GM18508 (cell line): Measurements from ENCODE around the gene ADGRL3.
"Not testable (repeated sequence)": the region's sequence is repeated elsewhere in the genome, so short reads cannot be mapped to it uniquely, and the experiment has no call there.

Experiments
- ATAC-seq: cut with Tn5 transposase; IDR thresholded peaks from one replicate; pipeline ENCODE4 v1.9.1; 2021; ENCODE audit warnings: moderate number of reproducible peaks; ENCODE audit not compliant: insufficient read depth, unreplicated experiment

Gene ADGRL3

GRCh38 chr4:61204353-61205060 lies 4.4 kb downstream of the ADGRL3 start:
- no peak for ATAC-seq

- no peak for ATAC-seq
Observed at GRCh38 chr4:61205066-61205465, 4.9 kb downstream of the ADGRL3 start.

DNA sequence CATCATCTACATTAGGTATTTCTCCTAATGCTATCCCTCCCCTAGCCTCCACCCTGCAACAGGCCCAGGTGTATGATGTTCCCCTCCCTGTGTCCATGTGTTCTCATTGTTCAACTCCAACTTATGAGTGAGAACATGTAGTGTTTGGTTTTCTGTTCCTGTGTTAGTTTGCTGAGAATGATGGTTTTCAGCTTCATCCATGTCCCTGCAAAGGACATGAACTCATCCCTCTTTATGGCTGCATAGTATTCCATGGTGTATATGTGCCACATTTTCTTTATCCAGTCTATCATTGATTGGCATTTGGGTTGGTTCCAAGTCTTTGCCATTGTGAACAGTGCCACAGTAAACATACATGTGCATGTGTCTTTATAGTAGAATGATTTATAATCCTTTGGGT lies 7.0 kb downstream of the ADGRL3 start:
- not testable (repeated sequence) for ATAC-seq

DNA sequence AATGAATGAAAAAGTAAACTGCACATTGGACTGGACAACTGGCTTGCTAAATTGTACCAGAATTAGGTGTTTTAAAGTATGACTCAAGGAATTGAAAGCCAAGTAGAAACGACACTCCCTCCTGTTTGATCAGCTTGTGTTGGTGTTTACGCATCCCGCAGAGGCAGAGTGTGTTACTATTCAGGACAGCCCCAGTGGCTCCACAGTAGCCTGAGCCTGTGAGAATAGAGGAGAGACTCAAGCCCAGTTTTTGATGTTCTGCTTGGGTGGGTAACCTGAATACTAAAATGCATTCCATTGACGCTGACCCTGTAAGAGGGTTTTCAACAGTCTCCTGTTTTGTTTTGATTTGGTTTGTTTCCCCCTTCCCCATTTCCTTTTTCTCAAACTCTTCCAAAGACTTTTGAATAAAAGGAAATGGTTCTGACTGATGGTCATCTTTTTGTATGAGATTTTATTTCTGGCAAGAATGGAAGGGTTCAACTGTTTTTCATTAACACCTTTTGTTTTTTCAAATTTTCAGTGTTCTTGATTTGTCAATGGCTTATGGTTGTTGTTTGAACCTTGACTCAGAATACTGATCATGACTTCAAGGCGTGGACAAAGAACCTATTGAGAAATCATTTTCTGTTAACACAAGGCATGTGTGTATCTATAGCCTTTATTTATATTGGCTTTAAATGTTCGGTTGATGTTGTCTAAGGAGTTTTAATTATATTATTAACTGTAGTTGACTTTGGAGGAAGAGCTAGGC lies 10.2 kb downstream of the ADGRL3 start:
- ATAC-seq: no peak

DNA sequence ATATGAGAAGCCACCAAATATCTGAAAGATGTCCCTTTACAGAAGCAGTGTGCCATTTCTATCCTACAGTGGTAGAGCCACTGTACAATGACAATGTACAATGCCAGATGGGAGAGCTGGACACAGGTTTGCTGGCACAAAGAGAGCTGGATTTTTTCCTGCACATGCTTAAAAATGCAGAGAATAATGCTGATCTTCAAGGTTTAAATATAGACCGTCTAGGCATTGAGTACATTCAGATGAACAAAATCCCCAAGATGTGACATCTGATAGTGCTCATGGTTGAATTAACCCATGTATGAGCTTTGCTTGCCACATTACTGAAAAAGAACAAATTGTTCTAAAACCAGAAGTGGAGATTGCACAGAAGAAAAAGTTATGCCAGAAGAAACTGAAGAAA lies 11.7 kb downstream of the ADGRL3 start:
- ATAC-seq: no peak

DNA sequence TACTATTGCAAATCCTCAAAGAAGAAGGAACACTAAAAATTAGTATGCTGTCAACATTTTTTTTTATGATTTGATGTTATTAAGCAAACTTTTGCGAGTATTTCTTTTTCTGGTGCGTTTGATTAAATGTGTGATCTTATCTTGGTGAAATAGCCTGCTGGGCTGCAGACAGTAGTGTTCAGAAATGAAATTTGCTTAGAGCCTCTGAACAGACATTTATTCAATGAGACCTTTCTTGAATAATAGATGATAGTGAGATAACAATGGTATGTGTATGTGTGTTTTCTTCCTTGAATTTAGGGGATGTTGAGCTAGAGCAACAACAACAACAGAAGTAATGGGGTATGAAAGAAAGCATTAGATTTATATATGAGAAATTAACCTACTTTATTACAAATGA lies 12.7 kb downstream of the ADGRL3 start:
- no peak for ATAC-seq

DNA sequence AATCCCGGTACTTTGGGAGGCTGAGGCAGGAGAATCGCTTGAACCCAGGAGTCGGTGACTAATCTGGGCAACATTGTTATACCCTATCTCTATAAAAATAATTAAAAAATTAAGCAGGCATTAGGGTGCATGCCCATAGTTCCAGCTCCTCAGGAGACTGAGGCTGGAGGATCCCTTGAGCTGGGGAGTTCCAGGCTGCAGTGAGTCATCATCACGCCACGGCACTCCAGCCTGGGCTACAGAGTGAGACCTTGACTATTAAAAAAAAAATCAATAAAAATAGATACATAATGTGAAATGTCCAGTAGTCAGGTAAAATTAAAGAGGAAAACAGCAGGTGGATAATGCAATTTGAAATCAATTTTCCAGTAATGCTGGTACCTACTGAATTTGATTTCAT lies 14.6 kb downstream of the ADGRL3 start:
- no peak for ATAC-seq

- no peak for ATAC-seq
Observed at GRCh38 chr4:61217222-61217621, 17.1 kb downstream of the ADGRL3 start.

DNA sequence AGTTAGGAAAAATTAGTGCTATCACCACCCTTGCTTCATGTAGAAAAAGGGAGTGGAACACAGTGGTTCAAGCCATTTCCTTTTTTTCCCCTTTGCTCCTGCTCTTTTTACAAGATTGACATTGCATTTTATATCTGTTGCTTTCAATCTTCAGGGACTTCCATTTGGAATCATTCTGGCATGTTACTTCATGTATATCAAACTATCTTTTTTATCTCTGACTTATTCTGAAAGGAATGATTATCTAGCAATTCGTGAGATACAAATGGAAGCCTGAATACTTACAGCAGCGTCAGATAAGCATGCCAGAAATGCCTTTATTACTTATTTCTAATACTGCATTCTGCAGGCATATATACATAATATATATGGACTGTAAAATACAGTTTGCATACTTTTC lies 20.4 kb downstream of the ADGRL3 start:
- ATAC-seq: no peak

GRCh38 chr4:61223385-61223784 lies 23.3 kb downstream of the ADGRL3 start:
- ATAC-seq: no peak

DNA sequence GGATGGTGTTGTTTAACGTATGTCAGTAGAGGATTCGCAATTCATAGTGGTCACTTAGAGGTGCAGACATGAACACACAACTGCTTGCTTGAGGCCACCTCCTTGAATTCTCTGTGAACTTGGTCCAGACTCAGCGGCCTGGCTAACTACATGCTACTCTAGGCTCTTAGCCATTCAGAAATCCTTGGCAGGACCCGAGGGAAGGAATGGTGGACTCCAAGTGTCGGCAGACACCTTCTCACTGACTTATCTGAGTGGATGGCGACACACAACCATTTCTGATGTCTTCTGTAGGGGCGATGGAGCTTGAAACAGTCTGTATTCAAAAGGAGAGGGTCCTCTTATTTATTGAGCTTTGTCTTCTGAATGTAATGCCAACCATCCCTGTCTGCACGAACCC lies 24.4 kb downstream of the ADGRL3 start:
- ATAC-seq: no peak

DNA sequence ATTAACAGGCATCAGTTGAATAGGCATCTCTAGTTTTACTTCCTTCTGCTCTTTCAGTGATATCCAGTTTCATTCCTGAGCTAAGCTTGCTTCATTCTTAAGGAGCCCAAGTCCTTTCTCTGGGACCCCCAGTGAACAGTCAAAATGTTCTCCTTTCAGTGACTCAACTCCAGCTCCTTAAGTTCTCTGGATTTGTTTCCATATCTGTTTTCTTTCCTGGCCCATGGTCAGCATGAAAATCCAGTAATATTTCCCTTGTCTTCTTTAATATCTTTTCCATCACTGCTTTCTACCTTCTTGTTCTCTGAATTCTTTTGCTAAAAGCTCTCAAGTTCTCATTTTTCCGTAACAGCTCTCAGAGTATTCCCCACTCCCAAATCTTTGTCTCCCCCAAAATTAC lies 25.5 kb downstream of the ADGRL3 start:
- no peak for ATAC-seq

DNA sequence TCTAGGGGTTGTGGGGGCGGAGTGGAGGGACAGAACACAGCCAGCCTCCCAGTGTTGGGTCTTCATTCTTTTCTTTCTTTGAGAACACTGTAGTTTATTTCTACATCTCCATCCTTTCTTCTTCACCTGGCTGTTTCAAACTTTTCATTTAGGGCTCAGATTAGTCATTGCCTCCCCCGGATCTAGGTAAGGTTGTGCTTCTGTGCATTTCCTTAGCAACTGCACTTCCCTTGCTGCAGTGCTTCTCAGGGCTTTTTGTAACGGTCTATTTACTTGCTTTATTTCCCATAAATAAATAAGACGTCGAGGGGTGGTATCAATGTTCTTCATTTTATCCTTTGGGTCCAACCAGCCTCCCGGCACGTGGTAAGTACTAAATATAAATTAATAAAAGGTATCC lies 31.3 kb downstream of the ADGRL3 start:
- no peak for ATAC-seq

- no peak for ATAC-seq
Observed at GRCh38 chr4:61239250-61239649, 39.1 kb downstream of the ADGRL3 start.

GRCh38 chr4:61243962-61244361 lies 43.8 kb downstream of the ADGRL3 start:
- ATAC-seq: no peak

DNA sequence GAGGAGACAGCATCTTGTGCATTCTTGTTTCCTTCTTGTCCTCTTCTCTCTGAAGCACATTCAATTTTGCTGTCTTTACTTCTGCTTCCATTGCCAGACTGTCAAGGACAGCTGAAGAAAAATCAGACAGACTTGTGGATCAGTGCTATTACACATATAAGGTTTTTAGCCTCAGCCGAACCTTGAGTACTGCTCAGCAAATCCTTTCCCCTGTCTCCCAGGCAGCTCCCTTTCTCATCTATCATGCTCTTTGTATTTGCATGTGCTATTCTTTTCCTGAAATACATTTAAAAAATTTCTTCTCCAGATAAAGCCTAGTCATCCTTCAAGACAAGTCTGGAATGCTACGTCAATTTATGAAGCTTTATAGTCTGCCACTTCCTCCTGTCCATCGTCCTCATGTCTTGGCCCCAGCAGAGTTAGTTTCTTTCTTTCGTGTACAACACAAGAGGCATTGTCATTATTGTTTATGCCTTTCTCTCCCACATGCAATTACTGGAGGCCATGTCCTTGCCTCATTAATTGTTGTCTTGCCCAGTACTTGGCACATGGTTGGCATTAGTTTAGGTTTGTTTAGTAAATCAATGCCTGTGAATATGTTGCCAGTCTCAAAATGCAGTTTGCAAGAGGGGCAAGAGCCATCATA lies 45.1 kb downstream of the ADGRL3 start:
- no peak for ATAC-seq

DNA sequence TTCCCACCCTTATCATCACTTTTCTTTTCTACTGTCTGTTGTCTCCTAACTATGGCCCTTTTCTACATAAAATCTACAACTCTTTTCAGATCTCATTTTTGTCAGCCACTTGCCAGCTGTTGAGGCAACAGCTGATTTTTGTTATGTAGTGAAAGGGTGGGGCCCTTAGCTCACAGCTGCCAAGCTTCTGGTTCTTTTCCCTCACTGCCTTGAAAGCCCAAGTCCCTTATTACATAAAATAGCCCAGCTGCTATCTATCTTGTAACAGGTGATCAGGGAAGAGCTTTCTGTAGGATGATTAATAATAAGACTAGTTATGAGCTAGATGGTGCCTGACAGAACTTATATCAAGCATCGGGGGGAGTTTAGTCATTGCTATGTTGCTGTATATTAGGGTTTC lies 45.9 kb downstream of the ADGRL3 start:
- no peak for ATAC-seq

DNA sequence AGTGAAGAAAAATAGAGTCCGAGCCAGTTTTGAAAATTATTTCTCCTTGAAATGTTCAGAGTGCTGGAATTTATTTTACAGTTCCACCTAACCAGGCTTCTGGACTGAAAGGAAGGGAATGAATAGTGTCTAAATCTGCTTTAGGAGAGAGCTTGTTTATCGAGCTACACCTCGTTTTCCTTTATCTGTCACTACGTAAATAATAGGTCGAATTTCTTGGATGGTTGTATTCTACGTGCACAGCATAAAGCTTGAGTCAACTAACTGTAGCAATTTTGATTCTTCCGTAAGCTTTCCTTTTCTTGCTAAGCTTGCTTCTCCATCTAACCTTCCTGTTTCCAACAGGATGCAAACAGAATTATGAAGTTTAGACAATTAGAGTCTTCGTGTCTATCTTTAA lies 48.6 kb downstream of the ADGRL3 start:
- no peak for ATAC-seq

DNA sequence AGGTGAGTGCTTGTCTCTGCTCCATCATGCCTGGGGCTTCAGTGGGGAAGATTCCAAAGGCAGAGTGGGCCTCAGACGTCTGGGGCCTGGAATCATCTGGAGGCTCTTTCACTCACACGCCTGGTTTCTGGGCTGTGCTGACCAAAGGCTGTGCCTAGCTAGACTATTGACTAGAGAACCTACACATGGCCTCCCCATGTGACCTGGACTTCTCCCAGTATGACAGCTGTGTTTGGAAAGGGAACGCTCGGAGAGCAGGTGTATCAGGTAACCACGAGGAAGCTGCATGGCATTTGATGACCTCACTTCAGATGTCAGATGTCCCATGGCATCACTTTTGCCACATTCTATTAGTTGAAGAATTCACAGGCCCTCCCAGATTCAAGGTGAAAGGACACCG lies 51.0 kb downstream of the ADGRL3 start:
- no peak for ATAC-seq

GRCh38 chr4:61254406-61254805 lies 54.3 kb downstream of the ADGRL3 start:
- no peak for ATAC-seq

DNA sequence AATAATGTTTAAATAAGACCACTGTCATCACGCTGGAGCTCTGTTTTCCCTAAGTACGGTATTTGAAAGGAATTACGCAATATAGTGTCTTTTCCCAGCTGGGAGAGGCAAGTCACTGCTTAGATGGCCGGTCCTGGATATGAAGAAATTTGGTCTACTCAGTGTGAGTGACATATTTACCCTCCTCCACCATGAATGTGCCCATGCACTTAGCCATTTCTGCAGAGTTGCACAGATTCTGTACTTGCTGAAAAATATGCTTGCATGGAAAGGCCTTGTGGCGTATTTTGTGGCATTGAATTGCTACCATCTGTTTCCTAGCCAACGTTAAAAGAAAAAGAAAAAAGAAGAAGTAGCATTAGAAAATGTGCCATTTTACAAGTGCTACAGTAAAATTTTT lies 73.1 kb downstream of the ADGRL3 start:
- no peak for ATAC-seq

DNA sequence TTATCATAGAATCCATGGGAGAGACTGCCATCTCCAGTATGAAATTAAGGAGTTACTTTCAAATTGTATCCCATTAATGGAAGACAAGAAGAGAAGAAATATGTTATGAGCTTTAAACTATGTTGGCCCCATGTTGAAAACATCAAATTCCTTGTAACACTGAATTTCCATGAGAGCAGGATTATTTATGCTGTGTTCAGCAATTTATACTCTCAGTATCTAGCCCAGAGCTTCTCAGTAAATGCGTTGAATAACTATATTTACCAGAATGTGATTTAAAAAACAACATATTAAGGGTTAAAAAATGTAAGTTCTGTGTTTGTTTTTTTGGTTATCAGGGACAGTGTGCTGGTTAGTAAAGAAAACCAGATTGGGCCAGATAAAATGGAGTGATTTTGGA lies 74.2 kb downstream of the ADGRL3 start:
- no peak for ATAC-seq
